ENCODE results near the gene CHRNE. TPM values are rescaled to one million over a fixed set of nuclear protein-coding genes. Genes with fewer than 3 reads are reported as not detected.

CHRNE gene
- total RNA-seq, 1 donor from 2014 or later: 0.27 TPM

DNA sequence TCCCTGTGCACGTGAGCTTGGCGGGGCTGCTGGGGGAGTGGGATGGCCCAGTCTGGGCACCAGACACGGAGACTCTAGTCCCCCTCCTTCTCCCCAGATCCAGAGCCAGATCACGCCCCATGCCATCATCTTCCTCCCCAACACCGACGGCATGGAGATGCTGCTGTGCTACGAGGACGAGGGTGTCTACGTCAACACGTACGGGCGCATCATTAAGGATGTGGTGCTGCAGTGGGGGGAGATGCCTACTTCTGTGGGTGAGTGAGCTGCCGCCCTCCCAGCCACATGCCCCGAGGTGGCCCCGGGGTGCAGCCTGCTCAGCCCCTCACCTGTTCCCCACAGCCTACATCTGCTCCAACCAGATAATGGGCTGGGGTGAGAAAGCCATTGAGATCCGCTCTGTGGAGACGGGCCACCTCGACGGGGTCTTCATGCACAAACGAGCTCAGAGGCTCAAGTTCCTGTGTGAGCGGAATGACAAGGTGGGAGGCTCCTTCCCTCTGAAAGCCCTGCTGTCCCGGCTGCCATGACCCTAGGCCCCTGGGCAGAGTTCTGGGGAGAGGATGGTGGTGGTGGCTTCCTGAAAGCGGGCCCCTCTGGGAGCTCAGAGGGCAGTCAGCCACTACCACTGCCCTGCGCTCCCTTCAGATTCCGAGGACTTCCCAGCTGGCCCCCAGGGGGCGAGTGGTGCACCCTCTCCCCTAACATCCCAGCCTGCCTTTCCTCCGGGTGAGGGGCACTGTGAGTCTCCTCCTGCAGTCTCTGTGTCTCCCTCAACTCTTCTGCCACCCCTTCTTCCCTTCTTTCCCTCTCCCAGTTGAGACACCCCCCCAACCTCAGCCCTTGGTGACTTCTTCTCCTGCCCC, 6.3 kb downstream of the CHRNE start:
- no peak for DNase-seq (ENCODE audit: extremely low spot score, unreplicated experiment)
- Mint-ChIP-seq H3K27me3 (no peaks in the 10 kb centered on the region), H3K4me1 (ENCODE audit: unreplicated experiment) (no peaks in the 10 kb centered on the region), H3K36me3 (no peaks in the 10 kb centered on the region), H3K9me3 (no peaks in the 10 kb centered on the region), H3K4me3 (no peak overlapping the region), H3K27ac (no peak overlapping the region)
- TF ChIP-seq, protein P1, sequence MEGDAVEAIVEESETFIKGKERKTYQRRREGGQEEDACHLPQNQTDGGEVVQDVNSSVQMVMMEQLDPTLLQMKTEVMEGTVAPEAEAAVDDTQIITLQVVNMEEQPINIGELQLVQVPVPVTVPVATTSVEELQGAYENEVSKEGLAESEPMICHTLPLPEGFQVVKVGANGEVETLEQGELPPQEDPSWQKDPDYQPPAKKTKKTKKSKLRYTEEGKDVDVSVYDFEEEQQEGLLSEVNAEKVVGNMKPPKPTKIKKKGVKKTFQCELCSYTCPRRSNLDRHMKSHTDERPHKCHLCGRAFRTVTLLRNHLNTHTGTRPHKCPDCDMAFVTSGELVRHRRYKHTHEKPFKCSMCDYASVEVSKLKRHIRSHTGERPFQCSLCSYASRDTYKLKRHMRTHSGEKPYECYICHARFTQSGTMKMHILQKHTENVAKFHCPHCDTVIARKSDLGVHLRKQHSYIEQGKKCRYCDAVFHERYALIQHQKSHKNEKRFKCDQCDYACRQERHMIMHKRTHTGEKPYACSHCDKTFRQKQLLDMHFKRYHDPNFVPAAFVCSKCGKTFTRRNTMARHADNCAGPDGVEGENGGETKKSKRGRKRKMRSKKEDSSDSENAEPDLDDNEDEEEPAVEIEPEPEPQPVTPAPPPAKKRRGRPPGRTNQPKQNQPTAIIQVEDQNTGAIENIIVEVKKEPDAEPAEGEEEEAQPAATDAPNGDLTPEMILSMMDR (conservative IDR thresholded peaks at IDR 0.05): no peak

DNA sequence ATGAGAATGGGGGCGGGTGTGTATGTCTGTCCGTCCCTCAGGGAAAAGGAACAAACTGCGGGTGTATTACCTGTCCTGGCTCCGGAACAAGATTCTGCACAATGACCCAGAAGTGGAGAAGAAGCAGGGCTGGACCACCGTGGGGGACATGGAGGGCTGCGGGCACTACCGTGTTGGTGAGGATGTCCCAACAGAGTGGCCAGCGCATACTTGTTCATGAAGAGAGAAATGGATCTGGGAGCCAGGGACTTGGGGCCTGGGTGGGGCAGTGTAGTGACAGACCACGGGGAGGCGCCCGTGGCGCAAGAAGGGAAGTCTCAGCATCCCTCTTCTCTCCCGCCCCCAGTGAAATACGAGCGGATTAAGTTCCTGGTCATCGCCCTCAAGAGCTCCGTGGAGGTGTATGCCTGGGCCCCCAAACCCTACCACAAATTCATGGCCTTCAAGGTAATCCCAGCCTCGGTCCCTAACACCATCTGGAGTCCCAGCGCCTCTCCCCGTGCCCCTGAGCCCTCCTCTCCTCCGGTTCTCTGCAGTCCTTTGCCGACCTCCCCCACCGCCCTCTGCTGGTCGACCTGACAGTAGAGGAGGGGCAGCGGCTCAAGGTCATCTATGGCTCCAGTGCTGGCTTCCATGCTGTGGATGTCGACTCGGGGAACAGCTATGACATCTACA, 7.1 kb downstream of the CHRNE start:
- no peak for DNase-seq (ENCODE audit: extremely low spot score, unreplicated experiment)
- Mint-ChIP-seq H3K4me3 (no peak overlapping the region), H3K27ac (no peak overlapping the region), H3K9me3 (no peaks in the 10 kb centered on the region), H3K27me3 (no peaks in the 10 kb centered on the region), H3K4me1 (ENCODE audit: unreplicated experiment) (no peaks in the 10 kb centered on the region), H3K36me3 (no peaks in the 10 kb centered on the region)
- TF ChIP-seq, protein P1 (conservative IDR thresholded peaks at IDR 0.05): peak; percentile 24

DNA sequence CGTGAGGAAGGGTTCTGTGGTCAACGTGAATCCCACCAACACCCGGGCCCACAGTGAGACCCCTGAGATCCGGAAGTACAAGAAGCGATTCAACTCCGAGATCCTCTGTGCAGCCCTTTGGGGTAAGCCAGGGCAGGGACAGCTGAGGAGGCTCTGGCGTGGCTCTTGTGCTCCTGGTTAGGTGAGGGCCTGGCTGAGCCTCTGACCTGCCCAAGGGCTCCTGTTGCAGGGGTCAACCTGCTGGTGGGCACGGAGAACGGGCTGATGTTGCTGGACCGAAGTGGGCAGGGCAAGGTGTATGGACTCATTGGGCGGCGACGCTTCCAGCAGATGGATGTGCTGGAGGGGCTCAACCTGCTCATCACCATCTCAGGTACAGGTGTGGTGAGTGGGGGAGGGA, 7.8 kb downstream of the CHRNE start:
- Mint-ChIP-seq H3K4me1 (ENCODE audit: unreplicated experiment) (no peaks in the 10 kb centered on the region), H3K36me3 (no peaks in the 10 kb centered on the region), H3K27me3 (no peaks in the 10 kb centered on the region), H3K9me3 (no peaks in the 10 kb centered on the region), H3K4me3 (no peak overlapping the region), H3K27ac (peak overlapping the region; percentile 41)
- no peak for DNase-seq (ENCODE audit: extremely low spot score, unreplicated experiment)
- TF ChIP-seq, protein P1 (conservative IDR thresholded peaks at IDR 0.05): no peak

DNA sequence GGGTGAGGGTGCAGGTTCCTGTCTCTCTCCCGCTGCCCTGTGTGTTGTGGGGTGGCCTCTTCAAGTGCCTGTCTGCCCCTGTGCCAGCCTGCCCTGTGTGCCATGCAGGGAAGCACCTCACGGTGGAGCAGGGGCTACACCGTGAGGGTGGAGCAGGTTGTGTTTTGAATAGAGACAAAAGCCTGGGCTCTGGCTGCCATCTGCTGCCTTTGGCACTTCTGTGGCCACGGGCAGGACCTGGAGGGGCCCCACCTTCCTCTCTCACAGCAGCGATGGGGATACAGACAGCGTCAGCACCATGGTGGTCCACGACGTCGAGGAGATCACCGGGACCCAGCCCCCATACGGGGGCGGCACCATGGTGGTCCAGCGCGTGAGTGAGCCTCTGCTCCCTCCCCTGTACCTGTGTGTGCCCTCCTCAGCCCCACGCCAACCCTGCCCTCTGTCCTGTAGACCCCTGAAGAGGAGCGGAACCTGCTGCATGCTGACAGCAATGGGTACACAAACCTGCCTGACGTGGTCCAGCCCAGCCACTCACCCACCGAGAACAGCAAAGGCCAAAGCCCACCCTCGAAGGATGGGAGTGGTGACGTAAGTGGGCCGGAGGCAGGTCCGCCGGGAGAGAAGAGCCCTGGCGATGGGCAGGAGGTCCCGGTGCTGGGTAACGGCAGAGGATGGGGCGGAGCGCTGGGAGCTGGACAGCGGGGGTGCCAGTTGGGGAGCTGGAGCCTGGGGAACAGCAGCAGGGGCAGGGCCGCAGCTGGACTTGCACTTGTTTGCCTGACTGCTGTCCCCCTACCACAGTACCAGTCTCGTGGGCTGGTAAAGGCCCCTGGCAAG, 9.0 kb downstream of the CHRNE start:
- H3K4me1 Mint-ChIP-seq (ENCODE audit: unreplicated experiment): no peaks in the 10 kb centered on the region
- H3K9me3 Mint-ChIP-seq: no peaks in the 10 kb centered on the region
- H3K36me3 Mint-ChIP-seq: peaks cover 4% of the 10 kb centered on the region
- no peak overlapping the region for H3K27ac Mint-ChIP-seq
- H3K27me3 Mint-ChIP-seq: no peaks in the 10 kb centered on the region
- H3K4me3 Mint-ChIP-seq: no peak overlapping the region
- no peak for DNase-seq (ENCODE audit: extremely low spot score, unreplicated experiment)
- TF ChIP-seq, protein P1 (conservative IDR thresholded peaks at IDR 0.05): no peak

DNA sequence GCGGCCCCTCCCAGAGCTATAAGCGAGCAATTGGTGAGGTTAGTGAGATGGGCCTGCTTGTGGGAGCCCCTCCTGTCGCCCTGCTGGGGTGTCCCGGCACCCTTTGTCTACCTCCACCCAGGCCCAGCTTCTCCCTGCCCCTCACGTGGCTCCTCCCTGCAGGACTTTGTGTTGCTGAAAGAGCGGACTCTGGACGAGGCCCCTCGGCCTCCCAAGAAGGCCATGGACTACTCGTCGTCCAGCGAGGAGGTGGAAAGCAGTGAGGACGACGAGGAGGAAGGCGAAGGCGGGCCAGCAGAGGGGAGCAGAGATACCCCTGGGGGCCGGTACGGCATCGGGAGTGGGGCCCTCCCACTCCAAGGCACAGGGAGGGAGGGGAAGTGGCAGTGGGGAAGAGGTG, 9.6 kb downstream of the CHRNE start:
- DNase-seq (ENCODE audit: extremely low spot score, unreplicated experiment): no peak
- H3K4me3 Mint-ChIP-seq: no peak overlapping the region
- TF ChIP-seq, protein P1 (conservative IDR thresholded peaks at IDR 0.05): no peak
- no peak overlapping the region for H3K27ac Mint-ChIP-seq
- peaks cover 5% of the 10 kb centered on the region for H3K36me3 Mint-ChIP-seq
- no peaks in the 10 kb centered on the region for H3K27me3 Mint-ChIP-seq
- no peaks in the 10 kb centered on the region for H3K9me3 Mint-ChIP-seq
- H3K4me1 Mint-ChIP-seq (ENCODE audit: unreplicated experiment): no peaks in the 10 kb centered on the region
